ENCODE results near the gene APOM. TPM values are rescaled to one million over a fixed set of nuclear protein-coding genes. Genes with fewer than 3 reads are reported as not detected.

The APOM gene
- total RNA-seq, 4 donors from 2014 or later, result 0.62 to 7.4 (median 3.2) TPM

DNA sequence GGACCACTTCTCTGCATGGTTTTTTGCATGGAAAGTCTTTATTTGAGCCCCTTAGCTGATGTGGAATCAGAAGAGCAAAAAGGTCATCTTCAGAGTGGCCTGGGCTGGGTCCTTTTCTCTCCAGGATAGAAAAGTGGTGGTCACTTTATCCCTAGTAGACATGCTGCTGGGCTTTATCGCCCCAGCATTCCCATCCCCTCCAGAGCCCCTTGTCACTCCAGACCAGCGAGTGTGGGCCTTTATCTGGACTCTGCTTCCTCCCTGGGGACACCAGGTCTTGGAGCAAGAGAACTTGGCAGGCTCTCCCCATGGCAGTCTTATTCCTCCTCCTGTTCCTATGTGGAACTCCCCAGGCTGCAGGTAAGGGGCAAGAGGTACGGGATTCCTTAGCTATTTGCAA, 50.9 kb downstream of the APOM start, which contains the start of gene LY6G6F:
TSS of gene LY6G6F (plus strand) at position 268 of the 400 bp plus-strand sequence. CDS start at position 309, 41 bp downstream.
- H3K4me1 ChIP-seq, result peaks cover 4 to 16% (median 9%) of the 10 kb centered on the region in 3 donors
- WGBS, 2 donors (ENCODE audit: low coverage in 1 of 2), result 60 to 80% methylated on average over 1 to 3 of the region's 3 CpGs
- no peaks in the 10 kb centered on the region for H3K9me3 ChIP-seq
- TF ChIP-seq, protein P1, sequence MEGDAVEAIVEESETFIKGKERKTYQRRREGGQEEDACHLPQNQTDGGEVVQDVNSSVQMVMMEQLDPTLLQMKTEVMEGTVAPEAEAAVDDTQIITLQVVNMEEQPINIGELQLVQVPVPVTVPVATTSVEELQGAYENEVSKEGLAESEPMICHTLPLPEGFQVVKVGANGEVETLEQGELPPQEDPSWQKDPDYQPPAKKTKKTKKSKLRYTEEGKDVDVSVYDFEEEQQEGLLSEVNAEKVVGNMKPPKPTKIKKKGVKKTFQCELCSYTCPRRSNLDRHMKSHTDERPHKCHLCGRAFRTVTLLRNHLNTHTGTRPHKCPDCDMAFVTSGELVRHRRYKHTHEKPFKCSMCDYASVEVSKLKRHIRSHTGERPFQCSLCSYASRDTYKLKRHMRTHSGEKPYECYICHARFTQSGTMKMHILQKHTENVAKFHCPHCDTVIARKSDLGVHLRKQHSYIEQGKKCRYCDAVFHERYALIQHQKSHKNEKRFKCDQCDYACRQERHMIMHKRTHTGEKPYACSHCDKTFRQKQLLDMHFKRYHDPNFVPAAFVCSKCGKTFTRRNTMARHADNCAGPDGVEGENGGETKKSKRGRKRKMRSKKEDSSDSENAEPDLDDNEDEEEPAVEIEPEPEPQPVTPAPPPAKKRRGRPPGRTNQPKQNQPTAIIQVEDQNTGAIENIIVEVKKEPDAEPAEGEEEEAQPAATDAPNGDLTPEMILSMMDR (IDR thresholded peaks at IDR 0.05), result no peak
- TF ChIP-seq EP300 (IDR thresholded peaks at IDR 0.05) (no peak), POLR2A (IDR thresholded peaks at IDR 0.05) (no peak), POLR2AphosphoS5 (IDR thresholded peaks at IDR 0.05) (no peak)
- H3K27ac ChIP-seq, result no peak within 1 kb of the TSS
- no peak for ATAC-seq
- no peaks in the 10 kb centered on the region for H3K36me3 ChIP-seq
- H3K4me3 ChIP-seq, result no peak within 1 kb of the TSS
- H3K27me3 ChIP-seq, result peaks cover 8% of the 10 kb centered on the region

DNA sequence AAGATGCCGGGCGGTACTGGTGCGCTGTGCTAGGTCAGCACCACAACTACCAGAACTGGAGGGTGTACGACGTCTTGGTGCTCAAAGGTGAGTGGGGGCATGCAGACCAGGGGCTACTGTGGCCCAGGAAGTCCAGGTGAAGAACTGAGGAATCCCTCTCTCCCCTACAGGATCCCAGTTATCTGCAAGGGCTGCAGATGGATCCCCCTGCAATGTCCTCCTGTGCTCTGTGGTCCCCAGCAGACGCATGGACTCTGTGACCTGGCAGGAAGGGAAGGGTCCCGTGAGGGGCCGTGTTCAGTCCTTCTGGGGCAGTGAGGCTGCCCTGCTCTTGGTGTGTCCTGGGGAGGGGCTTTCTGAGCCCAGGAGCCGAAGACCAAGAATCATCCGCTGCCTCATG, 52.0 kb downstream of the APOM start:
- 100% methylated on average over 1 to 2 of the region's 10 CpGs for WGBS, 2 donors (ENCODE audit: low coverage in 1 of 2)
- TF ChIP-seq EP300 (IDR thresholded peaks at IDR 0.05), result no peak
- TF ChIP-seq POLR2A (IDR thresholded peaks at IDR 0.05), result no peak
- TF ChIP-seq, protein P1 (IDR thresholded peaks at IDR 0.05), result no peak
- TF ChIP-seq POLR2AphosphoS5 (IDR thresholded peaks at IDR 0.05), result no peak

More for the DNA sequence above, 52.0 kb downstream of the APOM start:
- no peak for ATAC-seq
- Histone ChIP-seq H3K4me3 (no peak overlapping the region), H3K4me1 (peaks cover 0 to 7% (median 4%) of the 10 kb centered on the region in 3 donors), H3K27me3 (peaks cover 8% of the 10 kb centered on the region), H3K9me3 (no peaks in the 10 kb centered on the region), H3K27ac (no peak overlapping the region), H3K36me3 (no peaks in the 10 kb centered on the region)

Small RNA genes lying within 50 kb of the gene (small RNA-seq; reads per million reads assigned to genes)
- 0 to 0.37 (median 0) reads per million in 4 donors for gene MIR4646
- gene MIR6832, result 0 reads per million in 4 donors
- 0 reads per million in 4 donors for gene RF00019
- gene SNORA38, result 1.6 to 4.7 (median 3.9) reads per million in 4 donors
- 0 reads per million in 4 donors for gene UQCRHP1

Other genes with a start within 250 kb of the APOM start
- gene MICB, start 157.7 kb upstream of the APOM start, total RNA-seq, result 1 to 10 TPM; 1.7 to 4.8 (median 2.0) TPM
- not detected for gene MCCD1, start 126.9 kb upstream of the APOM start, total RNA-seq
- gene DDX39B, start 113.9 kb upstream of the APOM start, total RNA-seq, result 100 to 1,000 TPM; 125 to 327 (median 217) TPM
- 1 to 10 TPM; 1.3 to 5.7 (median 2.9) TPM for gene ATP6V1G2, start 109.3 kb upstream of the APOM start, total RNA-seq
- gene NFKBIL1, start 108.3 kb upstream of the APOM start, total RNA-seq, result 10 to 100 TPM; 21.3 to 44.2 (median 28.5) TPM
- gene LTA, start 83.6 kb upstream of the APOM start, total RNA-seq, result not detected
- gene TNF, start 80.3 kb upstream of the APOM start, total RNA-seq, result under 1 TPM in 1 of 4 donors, not detected in 3; 0.81 TPM
- under 1 TPM in 1 of 4 donors, not detected in 3; 0.57 TPM for gene LTB, start 73.5 kb upstream of the APOM start, total RNA-seq
- gene LST1, start 69.6 kb upstream of the APOM start, total RNA-seq, result 1 to 10 TPM; 1.4 to 7.7 (median 6.9) TPM
- gene NCR3, start 62.9 kb upstream of the APOM start, total RNA-seq, result not detected
- 10 to 100 TPM in 3 of 4 donors, 1 to 10 TPM in 1; 5.6 to 46.4 (median 21.3) TPM for gene AIF1, start 40.7 kb upstream of the APOM start, total RNA-seq
- gene PRRC2A, start 35.2 kb upstream of the APOM start, total RNA-seq, result 100 to 1,000 TPM in 1 of 4 donors, 10 to 100 TPM in 3; 47.9 to 137 (median 76.2) TPM
- 100 to 1,000 TPM; 131 to 252 (median 190) TPM for gene BAG6, start 3.2 kb upstream of the APOM start, total RNA-seq
- gene C6orf47, start 4.9 kb downstream of the APOM start, total RNA-seq, result 10 to 100 TPM; 30.0 to 40.0 (median 36.1) TPM
- 10 to 100 TPM; 17.1 to 22.3 (median 17.9) TPM for gene GPANK1, start 9.1 kb downstream of the APOM start, total RNA-seq
- 100 to 1,000 TPM; 162 to 197 (median 167) TPM for gene CSNK2B, start 10.2 kb downstream of the APOM start, total RNA-seq
- gene LY6G5B, start 14.1 kb downstream of the APOM start, total RNA-seq, result 1 to 10 TPM in 3 of 4 donors, under 1 TPM in 1; 0.10 to 9.3 (median 3.9) TPM
- gene LY6G5C, start 25.2 kb downstream of the APOM start, total RNA-seq, result 1 to 10 TPM in 1 of 4 donors, under 1 TPM in 1, not detected in 2; 0.94 to 1.9 TPM
- 10 to 100 TPM; 37.4 to 49.8 (median 47.2) TPM for gene ABHD16A, start 47.4 kb downstream of the APOM start, total RNA-seq
- not detected for gene LY6G6F, start 51.0 kb downstream of the APOM start, total RNA-seq
- not detected for gene LY6G6D, start 59.5 kb downstream of the APOM start, total RNA-seq
- not detected for gene LY6G6C, start 65.9 kb downstream of the APOM start, total RNA-seq
- under 1 TPM in 1 of 4 donors, not detected in 3; 0.54 TPM for gene MPIG6B, start 67.5 kb downstream of the APOM start, total RNA-seq
- gene DDAH2, start 73.4 kb downstream of the APOM start, total RNA-seq, result 100 to 1,000 TPM in 2 of 4 donors, 10 to 100 TPM in 2; 75.6 to 127 (median 99.0) TPM
- gene CLIC1, start 80.6 kb downstream of the APOM start, total RNA-seq, result 100 to 1,000 TPM; 191 to 427 (median 276) TPM
- gene MSH5, start 84.1 kb downstream of the APOM start, total RNA-seq, result 10 to 100 TPM in 1 of 4 donors, 1 to 10 TPM in 3; 1.9 to 12.7 (median 6.7) TPM
- gene SAPCD1, start 106.8 kb downstream of the APOM start, total RNA-seq, result 1 to 10 TPM in 1 of 4 donors, under 1 TPM in 1, not detected in 2; 0.93 to 1.1 TPM
- under 1 TPM; 0.12 to 0.54 (median 0.31) TPM for gene VWA7, start 121.4 kb downstream of the APOM start, total RNA-seq
- gene VARS1, start 139.9 kb downstream of the APOM start, total RNA-seq, result 10 to 100 TPM; 25.4 to 50.6 (median 29.9) TPM
- 10 to 100 TPM; 18.0 to 31.7 (median 28.5) TPM for gene LSM2, start 151.1 kb downstream of the APOM start, total RNA-seq
- 1 to 10 TPM; 1.9 to 3.9 (median 2.6) TPM for gene HSPA1L, start 159.4 kb downstream of the APOM start, total RNA-seq
- gene HSPA1A, start 159.6 kb downstream of the APOM start, total RNA-seq, result 100 to 1,000 TPM; 287 to 496 (median 351) TPM
- gene HSPA1B, start 171.8 kb downstream of the APOM start, total RNA-seq, result 100 to 1,000 TPM; 198 to 260 (median 219) TPM
- gene NEU1, start 206.9 kb downstream of the APOM start, total RNA-seq, result 10 to 100 TPM; 28.2 to 39.1 (median 30.5) TPM
- gene SLC44A4, start 223.1 kb downstream of the APOM start, total RNA-seq, result 1 to 10 TPM in 2 of 4 donors, not detected in 2; 1.1 to 4.5 TPM
- gene EHMT2, start 241.8 kb downstream of the APOM start, total RNA-seq, result 10 to 100 TPM; 29.5 to 43.4 (median 35.5) TPM
- 1 to 10 TPM in 2 of 4 donors, under 1 TPM in 2; 0.40 to 2.0 (median 0.86) TPM for gene ZBTB12, start 246.2 kb downstream of the APOM start, total RNA-seq

All from gastroesophageal sphincter (tissue), 4 donors.